ENCODE data around the gene MAP1LC3A.

Gene MAP1LC3A

GRCh38 chr20:34544109-34544796, 14.3 kb upstream of the MAP1LC3A start:
- no peak for DNase-seq (ENCODE audit: low read depth)
- no peak overlapping the region for H3K4me3 ChIP-seq (ENCODE audit: low read depth, low read length)

GRCh38 chr20:34546751-34547181, 11.8 kb upstream of the MAP1LC3A start:
- H3K4me3 ChIP-seq (ENCODE audit: low read depth, low read length): no peak overlapping the region
- no peak for DNase-seq (ENCODE audit: low read depth)

- no peak for DNase-seq (ENCODE audit: low read depth)
- no peak overlapping the region for H3K4me3 ChIP-seq (ENCODE audit: low read depth, low read length)
Measured at GRCh38 chr20:34547844-34548613, 10.5 kb upstream of the MAP1LC3A start.

GRCh38 chr20:34549291-34549928, 9.1 kb upstream of the MAP1LC3A start:
- H3K4me3 ChIP-seq (ENCODE audit: low read depth, low read length): no peak overlapping the region
- DNase-seq (ENCODE audit: low read depth): no peak

GRCh38 chr20:34549929-34550305, 8.6 kb upstream of the MAP1LC3A start:
- no peak for DNase-seq (ENCODE audit: low read depth)

GRCh38 chr20:34552569-34552968, 5.9 kb upstream of the MAP1LC3A start:
- H3K4me3 ChIP-seq (ENCODE audit: low read depth, low read length): no peak overlapping the region
- no peak for DNase-seq (ENCODE audit: low read depth)

More at GRCh38 chr20:34549929-34550305, 8.6 kb upstream of the MAP1LC3A start:
- H3K4me3 ChIP-seq (ENCODE audit: low read depth, low read length): no peak overlapping the region

- DNase-seq (ENCODE audit: low read depth): no peak
- no peak overlapping the region for H3K4me3 ChIP-seq (ENCODE audit: low read depth, low read length)
Measured at GRCh38 chr20:34553366-34553867, 5.1 kb upstream of the MAP1LC3A start.

GRCh38 chr20:34557936-34558319, 590 bp upstream of the MAP1LC3A start:
- no peak for DNase-seq (ENCODE audit: low read depth)
- peak overlapping the region; percentile 60 for H3K4me3 ChIP-seq (ENCODE audit: low read depth, low read length)

GRCh38 chr20:34559311-34560140, 1.0 kb downstream of the MAP1LC3A start:
- no peak for DNase-seq (ENCODE audit: low read depth)
- peak overlapping the region; percentile 60 for H3K4me3 ChIP-seq (ENCODE audit: low read depth, low read length)

GRCh38 chr20:34560141-34560523, 1.6 kb downstream of the MAP1LC3A start:
- DNase-seq (ENCODE audit: low read depth): no peak
- H3K4me3 ChIP-seq (ENCODE audit: low read depth, low read length): no peak overlapping the region

GRCh38 chr20:34560614-34561013, 2.1 kb downstream of the MAP1LC3A start:
- no peak for DNase-seq (ENCODE audit: low read depth)
- no peak overlapping the region for H3K4me3 ChIP-seq (ENCODE audit: low read depth, low read length)

GRCh38 chr20:34561661-34562060, 3.1 kb downstream of the MAP1LC3A start:
- H3K4me3 ChIP-seq (ENCODE audit: low read depth, low read length): no peak overlapping the region
- no peak for DNase-seq (ENCODE audit: low read depth)

GRCh38 chr20:34562641-34563040, 4.1 kb downstream of the MAP1LC3A start:
- no peak for DNase-seq (ENCODE audit: low read depth)

GRCh38 chr20:34564833-34565232, 6.3 kb downstream of the MAP1LC3A start:
- DNase-seq (ENCODE audit: low read depth): no peak
- H3K4me3 ChIP-seq (ENCODE audit: low read depth, low read length): no peak overlapping the region

More at GRCh38 chr20:34562641-34563040, 4.1 kb downstream of the MAP1LC3A start:
- no peak overlapping the region for H3K4me3 ChIP-seq (ENCODE audit: low read depth, low read length)

- no peak for DNase-seq (ENCODE audit: low read depth)
- H3K4me3 ChIP-seq (ENCODE audit: low read depth, low read length): no peak overlapping the region
Measured at GRCh38 chr20:34566978-34567891, 8.7 kb downstream of the MAP1LC3A start.

- no peak overlapping the region for H3K4me3 ChIP-seq (ENCODE audit: low read depth, low read length)
Measured at GRCh38 chr20:34567892-34568865, 9.7 kb downstream of the MAP1LC3A start.

GRCh38 chr20:34569598-34569997, 11.1 kb downstream of the MAP1LC3A start:
- DNase-seq (ENCODE audit: low read depth): no peak
- H3K4me3 ChIP-seq (ENCODE audit: low read depth, low read length): no peak overlapping the region

More at GRCh38 chr20:34567892-34568865, 9.7 kb downstream of the MAP1LC3A start:
- DNase-seq (ENCODE audit: low read depth): no peak

Data from skeletal muscle cell (primary cell).